GM19372 (cell line): Measurements from ENCODE around the gene SUN2.

Experiments used
- ATAC-seq: cut with Tn5 transposase; IDR thresholded peaks from one replicate; pipeline ENCODE4 v1.9.1; 2021; ENCODE audit warnings: mild to moderate bottlenecking, low read depth, moderate library complexity; ENCODE audit not compliant: unreplicated experiment

The SUN2 gene

GRCh38 chr22:38738475-38739070, 17.2 kb downstream of the SUN2 start:
- no peak for ATAC-seq

- ATAC-seq, result no peak
Observed at GRCh38 chr22:38737302-38738060, 18.3 kb downstream of the SUN2 start.

GRCh38 chr22:38736257-38736570, 19.6 kb downstream of the SUN2 start:
- ATAC-seq, result no peak

- no peak for ATAC-seq
Observed at GRCh38 chr22:38735465-38736256, 20.1 kb downstream of the SUN2 start.

- no peak for ATAC-seq
Observed at GRCh38 chr22:38735126-38735464, 20.7 kb downstream of the SUN2 start.

GRCh38 chr22:38734421-38735100, 21.2 kb downstream of the SUN2 start:
- ATAC-seq, result no peak

GRCh38 chr22:38733724-38734381, 21.9 kb downstream of the SUN2 start:
- no peak for ATAC-seq

GRCh38 chr22:38733329-38733723, 22.5 kb downstream of the SUN2 start:
- no peak for ATAC-seq

GRCh38 chr22:38732251-38732815, 23.5 kb downstream of the SUN2 start:
- no peak for ATAC-seq

GRCh38 chr22:38731703-38732161, 24.1 kb downstream of the SUN2 start:
- ATAC-seq, result no peak

- no peak for ATAC-seq
Observed at GRCh38 chr22:38730411-38730871, 25.4 kb downstream of the SUN2 start.

GRCh38 chr22:38729946-38730345, 25.9 kb downstream of the SUN2 start:
- no peak for ATAC-seq

GRCh38 chr22:38728871-38729796, 26.7 kb downstream of the SUN2 start:
- ATAC-seq, result no peak

GRCh38 chr22:38727530-38728451, 28.0 kb downstream of the SUN2 start:
- ATAC-seq, result no peak

- no peak for ATAC-seq
Observed at GRCh38 chr22:38727123-38727522, 28.7 kb downstream of the SUN2 start.

GRCh38 chr22:38725900-38726655, 29.7 kb downstream of the SUN2 start:
- ATAC-seq, result no peak

GRCh38 chr22:38724926-38725571, 30.7 kb downstream of the SUN2 start:
- no peak for ATAC-seq
